DND-41 (cell line): ENCODE measurements around the gene GLTP.

ENCODE experiments used
- EZH2 ChIP-seq: IDR thresholded peaks from 3 replicates; pipeline ENCODE4 v1.6.1; 2012; ENCODE audit warnings: borderline replicate concordance, low read depth, mild to moderate bottlenecking, moderate library complexity, low read length, inconsistent platforms; ENCODE audit not compliant: severe bottlenecking
- TF ChIP-seq, protein P1 (sequence below): IDR thresholded peaks from 2 replicates; pipeline ENCODE4 v1.5.1; 2012; ENCODE audit warnings: borderline replicate concordance, low read length, moderate library complexity, mild to moderate bottlenecking; ENCODE audit not compliant: poor library complexity, severe bottlenecking; ENCODE audit errors: extremely low read depth

DNA sequence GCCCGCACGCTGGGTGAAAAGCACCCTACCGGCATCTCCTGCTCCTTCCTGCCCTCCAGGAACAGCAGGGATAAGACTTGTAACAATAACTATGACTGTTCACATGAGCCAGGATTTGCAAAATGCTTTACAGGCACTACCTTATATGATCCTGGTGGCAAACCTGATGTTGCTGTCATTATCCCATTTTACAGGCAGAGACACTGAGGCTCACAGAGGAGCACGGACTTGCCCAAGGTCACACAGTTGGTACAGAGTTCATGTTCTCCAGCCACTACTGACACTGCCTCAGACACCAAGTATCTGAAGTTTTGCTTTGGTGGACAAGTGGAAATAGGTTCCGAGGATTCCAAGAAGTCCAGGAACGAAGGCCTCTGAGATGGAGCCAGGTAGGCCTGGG lies 22.6 kb downstream of the GLTP start:
- TF ChIP-seq, protein P1, sequence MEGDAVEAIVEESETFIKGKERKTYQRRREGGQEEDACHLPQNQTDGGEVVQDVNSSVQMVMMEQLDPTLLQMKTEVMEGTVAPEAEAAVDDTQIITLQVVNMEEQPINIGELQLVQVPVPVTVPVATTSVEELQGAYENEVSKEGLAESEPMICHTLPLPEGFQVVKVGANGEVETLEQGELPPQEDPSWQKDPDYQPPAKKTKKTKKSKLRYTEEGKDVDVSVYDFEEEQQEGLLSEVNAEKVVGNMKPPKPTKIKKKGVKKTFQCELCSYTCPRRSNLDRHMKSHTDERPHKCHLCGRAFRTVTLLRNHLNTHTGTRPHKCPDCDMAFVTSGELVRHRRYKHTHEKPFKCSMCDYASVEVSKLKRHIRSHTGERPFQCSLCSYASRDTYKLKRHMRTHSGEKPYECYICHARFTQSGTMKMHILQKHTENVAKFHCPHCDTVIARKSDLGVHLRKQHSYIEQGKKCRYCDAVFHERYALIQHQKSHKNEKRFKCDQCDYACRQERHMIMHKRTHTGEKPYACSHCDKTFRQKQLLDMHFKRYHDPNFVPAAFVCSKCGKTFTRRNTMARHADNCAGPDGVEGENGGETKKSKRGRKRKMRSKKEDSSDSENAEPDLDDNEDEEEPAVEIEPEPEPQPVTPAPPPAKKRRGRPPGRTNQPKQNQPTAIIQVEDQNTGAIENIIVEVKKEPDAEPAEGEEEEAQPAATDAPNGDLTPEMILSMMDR = no peak
- TF ChIP-seq EZH2 = no peak
